DND-41 (cell line): ENCODE measurements around the gene MYO5C.

Source experiments
- ATAC-seq: fragments of 200-7000 bp; cut with Tn5 transposase; 3 replicates; pipeline ENCODE4 v1.9.1; 2021; ENCODE audit warnings: low read depth; ENCODE audit not compliant: insufficient read depth
- DNase-seq: peaks from one replicate; pipeline ENCODE4 v3.0.0-alpha.2; 2020
- H2AFZ ChIP-seq: 2 replicates; pipeline ENCODE4 v1.6.0; 2012; ENCODE audit warnings: low read depth, low read length
- H3K27ac ChIP-seq: 2 replicates; pipeline ENCODE4 v1.5.1; 2012; ENCODE audit warnings: low read length, inconsistent platforms
- H3K27me3 ChIP-seq: fragments of 200-600 bp; sonication (generic); 2 replicates; pipeline ENCODE4 v1.6.0; 2012; ENCODE audit warnings: low read length, mild to moderate bottlenecking, inconsistent platforms; ENCODE audit not compliant: insufficient read depth, poor library complexity
- H3K36me3 ChIP-seq: 2 replicates; pipeline ENCODE4 v1.5.1; 2012; ENCODE audit warnings: low read length, inconsistent platforms; ENCODE audit not compliant: insufficient read depth
- H3K4me1 ChIP-seq: 2 replicates; pipeline ENCODE4 v1.5.1; 2012; ENCODE audit warnings: mild to moderate bottlenecking, low read length; ENCODE audit not compliant: insufficient read depth
- H3K4me2 ChIP-seq: 2 replicates; pipeline ENCODE4 v1.6.0; 2012; ENCODE audit warnings: mild to moderate bottlenecking, moderate library complexity, low read length, inconsistent platforms; ENCODE audit not compliant: insufficient read depth
- H3K4me3 ChIP-seq, 2 experiments: fragments of 200-600 bp in 1 of 2; shearing (Covaris generic) in 1 of 2; 2 replicates each; pipeline ENCODE4 v1.5.1; 2012 to 2016; ENCODE audit warnings: inconsistent platforms in 2 of 2, low read length in 2 of 2, mild to moderate bottlenecking in 2 of 2, low read depth in 1 of 2, moderate library complexity in 1 of 2
- H3K79me2 ChIP-seq: 2 replicates; pipeline ENCODE4 v1.6.0; 2012; ENCODE audit warnings: low read length, inconsistent platforms; ENCODE audit not compliant: insufficient read depth
- H3K9ac ChIP-seq: 2 replicates; pipeline ENCODE4 v1.6.0; 2012; ENCODE audit warnings: low read depth, mild to moderate bottlenecking, inconsistent platforms, low read length, moderate library complexity
- H3K9me3 ChIP-seq: 2 replicates; pipeline ENCODE4 v1.5.1; 2012; ENCODE audit warnings: low read length, moderate library complexity, mild to moderate bottlenecking, inconsistent platforms; ENCODE audit not compliant: insufficient read depth, severe bottlenecking
- H4K20me1 ChIP-seq: 2 replicates; pipeline ENCODE4 v1.6.0; 2012; ENCODE audit warnings: low read length; ENCODE audit not compliant: insufficient read depth
- EZH2 ChIP-seq: IDR thresholded peaks from 3 replicates; pipeline ENCODE4 v1.6.1; 2012; ENCODE audit warnings: borderline replicate concordance, low read depth, mild to moderate bottlenecking, moderate library complexity, low read length, inconsistent platforms; ENCODE audit not compliant: severe bottlenecking
- TF ChIP-seq, protein P1 (sequence below): IDR thresholded peaks from 2 replicates; pipeline ENCODE4 v1.5.1; 2012; ENCODE audit warnings: borderline replicate concordance, low read length, moderate library complexity, mild to moderate bottlenecking; ENCODE audit not compliant: poor library complexity, severe bottlenecking; ENCODE audit errors: extremely low read depth

The MYO5C gene

GRCh38 chr15:52282418-52282817, 13.2 kb downstream of the MYO5C start:
- Histone ChIP-seq H3K79me2 (no peaks in the 10 kb centered on the region), H3K4me1 (no peaks in the 10 kb centered on the region), H3K4me3 (no peak overlapping the region), H3K4me2 (no peak overlapping the region), H3K9ac (no peak overlapping the region), H2AFZ (no peak overlapping the region), H3K9me3 (no peaks in the 10 kb centered on the region), H3K27me3 (no peaks in the 10 kb centered on the region), H4K20me1 (no peaks in the 10 kb centered on the region), H3K36me3 (no peaks in the 10 kb centered on the region), H3K27ac (no peak overlapping the region)
- no peak for DNase-seq
- TF ChIP-seq, protein P1, sequence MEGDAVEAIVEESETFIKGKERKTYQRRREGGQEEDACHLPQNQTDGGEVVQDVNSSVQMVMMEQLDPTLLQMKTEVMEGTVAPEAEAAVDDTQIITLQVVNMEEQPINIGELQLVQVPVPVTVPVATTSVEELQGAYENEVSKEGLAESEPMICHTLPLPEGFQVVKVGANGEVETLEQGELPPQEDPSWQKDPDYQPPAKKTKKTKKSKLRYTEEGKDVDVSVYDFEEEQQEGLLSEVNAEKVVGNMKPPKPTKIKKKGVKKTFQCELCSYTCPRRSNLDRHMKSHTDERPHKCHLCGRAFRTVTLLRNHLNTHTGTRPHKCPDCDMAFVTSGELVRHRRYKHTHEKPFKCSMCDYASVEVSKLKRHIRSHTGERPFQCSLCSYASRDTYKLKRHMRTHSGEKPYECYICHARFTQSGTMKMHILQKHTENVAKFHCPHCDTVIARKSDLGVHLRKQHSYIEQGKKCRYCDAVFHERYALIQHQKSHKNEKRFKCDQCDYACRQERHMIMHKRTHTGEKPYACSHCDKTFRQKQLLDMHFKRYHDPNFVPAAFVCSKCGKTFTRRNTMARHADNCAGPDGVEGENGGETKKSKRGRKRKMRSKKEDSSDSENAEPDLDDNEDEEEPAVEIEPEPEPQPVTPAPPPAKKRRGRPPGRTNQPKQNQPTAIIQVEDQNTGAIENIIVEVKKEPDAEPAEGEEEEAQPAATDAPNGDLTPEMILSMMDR = no peak
- TF ChIP-seq EZH2 = no peak
- no peak for ATAC-seq

DNA sequence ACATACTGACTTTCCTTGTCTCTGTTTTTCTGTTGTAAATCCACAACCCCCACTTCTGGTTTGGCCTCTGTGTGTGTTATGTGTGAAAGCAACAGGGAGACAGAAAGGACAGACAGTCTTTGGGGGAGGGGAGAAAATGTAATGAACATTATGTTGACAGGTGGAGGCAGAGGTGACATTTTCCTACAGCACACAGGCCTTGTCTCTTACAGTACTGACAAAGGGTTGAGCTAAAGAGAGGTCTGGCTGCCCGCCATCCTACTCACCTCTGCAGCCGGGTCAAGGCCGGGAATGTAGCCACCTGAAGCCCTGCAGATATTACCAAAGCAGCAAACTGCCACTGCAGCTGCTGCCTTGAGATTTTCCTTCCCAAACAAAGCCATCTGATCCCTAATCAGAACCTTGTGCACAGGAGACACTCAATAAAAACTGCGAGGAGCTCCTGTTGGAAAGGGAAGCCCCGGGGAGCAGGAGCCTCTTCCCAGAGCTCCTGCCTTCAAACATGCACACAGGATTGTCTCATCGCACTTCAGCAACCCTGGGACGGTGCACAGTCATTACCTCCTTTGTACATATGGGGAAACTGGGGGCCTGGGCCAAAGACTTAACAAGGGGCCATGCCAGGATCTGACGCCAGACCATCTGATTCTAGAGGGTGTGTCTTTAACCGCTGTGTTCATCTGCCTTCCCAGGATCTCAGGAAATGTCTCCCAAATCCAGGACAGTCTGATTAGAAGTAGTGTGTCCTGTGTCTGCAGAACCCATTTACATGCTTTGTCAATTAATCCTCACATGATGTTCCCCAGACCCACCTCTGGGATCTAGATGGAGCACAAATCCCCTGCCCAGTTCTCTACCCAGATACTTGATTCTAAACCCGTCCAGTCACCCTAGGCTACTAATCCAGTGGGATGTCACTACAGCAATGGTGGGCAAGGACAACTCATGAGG, 14.2 kb downstream of the MYO5C start:
- no peak for ATAC-seq
- H2AFZ ChIP-seq = no peak overlapping the region
- no peaks in the 10 kb centered on the region for H3K36me3 ChIP-seq
- H4K20me1 ChIP-seq = no peaks in the 10 kb centered on the region
- TF ChIP-seq, protein P1 = no peak
- TF ChIP-seq EZH2 = no peak
- no peak overlapping the region for H3K4me3 ChIP-seq
- no peaks in the 10 kb centered on the region for H3K79me2 ChIP-seq
- H3K27me3 ChIP-seq = no peaks in the 10 kb centered on the region
- no peaks in the 10 kb centered on the region for H3K9me3 ChIP-seq
- H3K4me2 ChIP-seq = no peak overlapping the region
- H3K27ac ChIP-seq = no peak overlapping the region
- DNase-seq = no peak
- no peaks in the 10 kb centered on the region for H3K4me1 ChIP-seq
- H3K9ac ChIP-seq = no peak overlapping the region

GRCh38 chr15:52280326-52281084, 15.1 kb downstream of the MYO5C start:
- Histone ChIP-seq H3K4me1 (no peaks in the 10 kb centered on the region), H3K36me3 (no peaks in the 10 kb centered on the region), H3K27me3 (no peaks in the 10 kb centered on the region), H3K4me3 (no peak overlapping the region), H3K4me2 (no peak overlapping the region), H2AFZ (no peak overlapping the region), H3K79me2 (no peaks in the 10 kb centered on the region), H3K27ac (no peak overlapping the region), H3K9ac (no peak overlapping the region), H4K20me1 (no peaks in the 10 kb centered on the region), H3K9me3 (no peaks in the 10 kb centered on the region)
- TF ChIP-seq, protein P1 = no peak
- TF ChIP-seq EZH2 = no peak
- DNase-seq (no peak), ATAC-seq (no peak)
